KG1 (cell line): ENCODE measurements around the gene WDPCP.
"Not testable (repeated sequence)": the region's sequence is repeated elsewhere in the genome, so short reads cannot be mapped to it uniquely, and the experiment has no call there.

ENCODE experiments used
- DNase-seq: peaks from one replicate; lab custom pipeline; 2025; lab: John Stamatoyannopoulos, UW

Gene WDPCP

GRCh38 chr2:63446658-63447057, 141.6 kb downstream of the WDPCP start:
- no peak for DNase-seq

- DNase-seq: no peak
Measured at GRCh38 chr2:63444565-63445288, 143.6 kb downstream of the WDPCP start.

- DNase-seq: no peak
Measured at GRCh38 chr2:63440612-63441011, 147.7 kb downstream of the WDPCP start.

- DNase-seq: no peak
Measured at GRCh38 chr2:63438181-63438580, 150.1 kb downstream of the WDPCP start.

GRCh38 chr2:63436488-63436887, 151.8 kb downstream of the WDPCP start:
- DNase-seq: no peak

GRCh38 chr2:63435070-63435469, 153.2 kb downstream of the WDPCP start:
- DNase-seq: no peak

GRCh38 chr2:63434024-63435001, 154.0 kb downstream of the WDPCP start:
- DNase-seq: no peak

GRCh38 chr2:63432373-63432772, 155.9 kb downstream of the WDPCP start:
- DNase-seq: no peak

GRCh38 chr2:63425606-63426005, 162.7 kb downstream of the WDPCP start:
- no peak for DNase-seq

- DNase-seq: no peak
Measured at GRCh38 chr2:63425079-63425416, 163.2 kb downstream of the WDPCP start.

GRCh38 chr2:63424329-63425078, 163.8 kb downstream of the WDPCP start:
- DNase-seq: peak; percentile 45

- no peak for DNase-seq
Measured at GRCh38 chr2:63422556-63422955, 165.7 kb downstream of the WDPCP start.

- no peak for DNase-seq
Measured at GRCh38 chr2:63408530-63408929, 179.7 kb downstream of the WDPCP start.

- no peak for DNase-seq
Measured at GRCh38 chr2:63406641-63407040, 181.6 kb downstream of the WDPCP start.

GRCh38 chr2:63403820-63404219, 184.5 kb downstream of the WDPCP start:
- no peak for DNase-seq

- not testable (repeated sequence) for DNase-seq
Measured at GRCh38 chr2:63402889-63403288, 185.4 kb downstream of the WDPCP start.

GRCh38 chr2:63399156-63399555, 189.1 kb downstream of the WDPCP start:
- no peak for DNase-seq

GRCh38 chr2:63379451-63379850, 208.8 kb downstream of the WDPCP start:
- no peak for DNase-seq

- no peak for DNase-seq
Measured at GRCh38 chr2:63378589-63378988, 209.7 kb downstream of the WDPCP start.

- no peak for DNase-seq
Measured at GRCh38 chr2:63374341-63374740, 213.9 kb downstream of the WDPCP start.

GRCh38 chr2:63372549-63372948, 215.7 kb downstream of the WDPCP start:
- no peak for DNase-seq

- no peak for DNase-seq
Measured at GRCh38 chr2:63369146-63369545, 219.1 kb downstream of the WDPCP start.
